ENCODE data around the gene SOD1.

SOD1 gene

DNA sequence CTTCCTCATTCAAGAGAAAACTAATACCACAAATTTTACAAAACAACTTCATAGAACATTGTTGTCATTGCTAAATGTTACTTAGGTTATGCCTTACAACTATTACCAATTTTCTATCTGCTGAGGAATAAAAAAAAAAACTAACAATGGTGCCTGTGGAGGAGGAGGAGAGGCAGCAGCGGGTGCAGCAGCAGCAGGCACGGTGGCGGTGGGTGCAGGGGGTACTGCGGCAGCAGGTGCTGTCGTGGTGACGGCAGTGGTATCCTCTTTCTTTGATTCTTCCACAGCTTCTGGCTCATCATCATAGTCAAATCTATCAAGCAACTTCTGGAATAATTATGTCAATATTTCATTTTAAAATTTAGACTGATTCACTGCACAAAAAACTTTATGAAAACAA is 36.9 kb downstream of the SOD1 start:
- no peak overlapping the region for H2BK120ac ChIP-seq (ENCODE audit: low read depth, low read length)
- peaks cover 26 to 100% of the 10 kb centered on the region in 2 donors for H3K36me3 ChIP-seq (replicated peaks in 1 of 2; ENCODE audit: control insufficient read depth in 2 of 2, insufficient read depth in 2 of 2, low read length in 2 of 2)
- H3K79me1 ChIP-seq (ENCODE audit: low read depth, low read length) = no peaks in the 10 kb centered on the region
- H2BK5ac ChIP-seq (ENCODE audit: low read length) = no peak overlapping the region
- no peak overlapping the region for H4K91ac ChIP-seq (ENCODE audit: low read depth, low read length, poor library complexity)
- no peak for DNase-seq (ENCODE audit: low spot score)
- no peaks in the 10 kb centered on the region for H3K4me1 ChIP-seq (ENCODE audit: control insufficient read depth in 2 of 2, insufficient read depth in 1 of 2, low read depth in 1 of 2, low read length in 2 of 2)
- H2BK12ac ChIP-seq (ENCODE audit: low read length) = no peak overlapping the region
- no peak overlapping the region for H3K4ac ChIP-seq (ENCODE audit: low read length)
- no peak overlapping the region for H3K4me3 ChIP-seq (ENCODE audit: low read length in 2 of 2)
- H3K18ac ChIP-seq (ENCODE audit: low read length) = no peak overlapping the region
- no peak overlapping the region for H2BK15ac ChIP-seq (ENCODE audit: low read length)
- no peaks in the 10 kb centered on the region for H3K27me3 ChIP-seq (ENCODE audit: control insufficient read depth in 3 of 3, insufficient read depth in 3 of 3, low read depth in 1 of 3, low read length in 3 of 3)
- no peak overlapping the region for H3K14ac ChIP-seq (ENCODE audit: low read length)
- H3K27ac ChIP-seq (replicated peaks; ENCODE audit: low read length) = no peak overlapping the region
- no peak overlapping the region for H3K23ac ChIP-seq (ENCODE audit: low read depth, low read length, poor library complexity)
- no peak overlapping the region for H3K9ac ChIP-seq (ENCODE audit: low read depth, low read length, poor library complexity)
- no peak overlapping the region for H4K8ac ChIP-seq (ENCODE audit: low read depth, low read length)
- H2AFZ ChIP-seq (ENCODE audit: low read length) = no peak overlapping the region
- H3K4me2 ChIP-seq (ENCODE audit: insufficient read depth, low read length, poor library complexity, severe bottlenecking) = no peak overlapping the region
- no peaks in the 10 kb centered on the region for H3K9me3 ChIP-seq (replicated peaks in 1 of 2; ENCODE audit: control insufficient read depth in 2 of 2, insufficient read depth in 1 of 2, low read depth in 1 of 2, low read length in 2 of 2)
- WGBS, 2 donors (ENCODE audit: extremely low coverage in 2 of 2, insufficient read length in 2 of 2, insufficient replicate concordance in 1 of 2) = no CpG with 5 or more reads among the region's 6 CpGs
- no peak overlapping the region for H2AK5ac ChIP-seq (ENCODE audit: low read depth, low read length)

DNA sequence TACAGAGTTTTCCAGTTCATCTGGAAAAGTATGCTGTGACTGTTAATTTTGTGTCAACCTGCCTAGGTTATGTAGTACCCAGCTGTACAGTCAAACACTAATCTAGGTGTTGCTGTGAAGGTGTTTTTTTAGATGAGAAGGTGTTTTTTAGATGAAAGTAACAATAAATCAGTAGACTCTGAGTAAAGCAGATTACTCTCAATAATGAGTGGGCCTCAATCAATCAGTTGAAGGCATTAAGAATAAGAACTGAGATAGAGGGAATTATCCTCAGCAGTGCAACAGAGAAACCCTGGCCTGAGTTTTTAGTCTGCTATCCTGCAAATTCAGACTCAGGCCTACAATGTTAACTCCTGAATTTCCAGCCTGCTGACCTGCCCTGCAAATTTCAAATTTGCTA is 39.0 kb downstream of the SOD1 start:
- Histone ChIP-seq H3K9ac (ENCODE audit: low read depth, low read length, poor library complexity) (no peak overlapping the region), H4K91ac (ENCODE audit: low read depth, low read length, poor library complexity) (no peak overlapping the region), H3K9me3 (replicated peaks in 1 of 2; ENCODE audit: control insufficient read depth in 2 of 2, insufficient read depth in 1 of 2, low read depth in 1 of 2, low read length in 2 of 2) (no peaks in the 10 kb centered on the region), H3K18ac (ENCODE audit: low read length) (no peak overlapping the region), H2AK5ac (ENCODE audit: low read depth, low read length) (no peak overlapping the region), H3K4me3 (ENCODE audit: low read length in 2 of 2) (no peak overlapping the region), H4K8ac (ENCODE audit: low read depth, low read length) (no peak overlapping the region), H2BK12ac (ENCODE audit: low read length) (no peak overlapping the region), H3K36me3 (replicated peaks in 1 of 2; ENCODE audit: control insufficient read depth in 2 of 2, insufficient read depth in 2 of 2, low read length in 2 of 2) (peaks cover 23 to 100% of the 10 kb centered on the region in 2 donors), H3K27me3 (ENCODE audit: control insufficient read depth in 3 of 3, insufficient read depth in 3 of 3, low read depth in 1 of 3, low read length in 3 of 3) (no peaks in the 10 kb centered on the region), H3K4me1 (ENCODE audit: control insufficient read depth in 2 of 2, insufficient read depth in 1 of 2, low read depth in 1 of 2, low read length in 2 of 2) (no peaks in the 10 kb centered on the region), H2BK5ac (ENCODE audit: low read length) (no peak overlapping the region), H3K27ac (replicated peaks; ENCODE audit: low read length) (no peak overlapping the region), H3K4me2 (ENCODE audit: insufficient read depth, low read length, poor library complexity, severe bottlenecking) (no peak overlapping the region), H2BK120ac (ENCODE audit: low read depth, low read length) (no peak overlapping the region), H2BK15ac (ENCODE audit: low read length) (no peak overlapping the region), H3K4ac (ENCODE audit: low read length) (no peak overlapping the region), H3K79me1 (ENCODE audit: low read depth, low read length) (no peaks in the 10 kb centered on the region), H3K14ac (ENCODE audit: low read length) (no peak overlapping the region), H3K23ac (ENCODE audit: low read depth, low read length, poor library complexity) (no peak overlapping the region), H2AFZ (ENCODE audit: low read length) (no peak overlapping the region)
- no peak for DNase-seq (ENCODE audit: low spot score)

DNA sequence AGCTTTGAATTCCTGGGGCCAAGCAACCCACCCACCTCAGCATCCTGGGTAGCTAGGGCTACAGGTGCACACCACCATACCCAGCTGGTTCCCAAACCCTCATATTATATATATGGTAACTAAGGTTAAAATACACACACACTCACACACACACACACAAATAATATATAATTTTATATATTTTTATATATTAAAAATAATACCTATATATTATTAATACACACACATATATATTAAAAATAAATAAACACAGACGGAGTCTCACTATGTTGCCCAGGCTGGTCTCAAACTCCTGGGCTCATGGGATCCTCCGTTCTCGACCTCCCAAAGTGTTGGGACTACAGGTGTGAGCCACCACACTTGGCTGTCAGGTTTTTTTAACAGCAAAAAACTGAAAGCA is 40.5 kb downstream of the SOD1 start:
- no peak overlapping the region for H2AK5ac ChIP-seq (ENCODE audit: low read depth, low read length)
- H3K27me3 ChIP-seq (ENCODE audit: control insufficient read depth in 3 of 3, insufficient read depth in 3 of 3, low read depth in 1 of 3, low read length in 3 of 3) = no peaks in the 10 kb centered on the region
- H3K9me3 ChIP-seq (replicated peaks in 1 of 2; ENCODE audit: control insufficient read depth in 2 of 2, insufficient read depth in 1 of 2, low read depth in 1 of 2, low read length in 2 of 2) = no peaks in the 10 kb centered on the region
- H3K27ac ChIP-seq (replicated peaks; ENCODE audit: low read length) = no peak overlapping the region
- no peaks in the 10 kb centered on the region for H3K79me1 ChIP-seq (ENCODE audit: low read depth, low read length)
- H3K4me2 ChIP-seq (ENCODE audit: insufficient read depth, low read length, poor library complexity, severe bottlenecking) = no peak overlapping the region
- H2BK12ac ChIP-seq (ENCODE audit: low read length) = no peak overlapping the region
- no peak overlapping the region for H3K4me3 ChIP-seq (ENCODE audit: low read length in 2 of 2)
- H4K91ac ChIP-seq (ENCODE audit: low read depth, low read length, poor library complexity) = no peak overlapping the region
- H3K36me3 ChIP-seq (replicated peaks in 1 of 2; ENCODE audit: control insufficient read depth in 2 of 2, insufficient read depth in 2 of 2, low read length in 2 of 2) = peaks cover 19 to 100% of the 10 kb centered on the region in 2 donors
- no peak overlapping the region for H3K9ac ChIP-seq (ENCODE audit: low read depth, low read length, poor library complexity)
- H3K23ac ChIP-seq (ENCODE audit: low read depth, low read length, poor library complexity) = no peak overlapping the region
- no peak overlapping the region for H2BK5ac ChIP-seq (ENCODE audit: low read length)
- no peak overlapping the region for H2BK120ac ChIP-seq (ENCODE audit: low read depth, low read length)
- WGBS, 2 donors (ENCODE audit: extremely low coverage in 2 of 2, insufficient read length in 2 of 2, insufficient replicate concordance in 1 of 2) = no CpG with 5 or more reads among the region's 3 CpGs
- H4K8ac ChIP-seq (ENCODE audit: low read depth, low read length) = no peak overlapping the region
- no peak overlapping the region for H3K18ac ChIP-seq (ENCODE audit: low read length)
- DNase-seq (ENCODE audit: low spot score) = no peak
- no peak overlapping the region for H3K4ac ChIP-seq (ENCODE audit: low read length)
- H2AFZ ChIP-seq (ENCODE audit: low read length) = no peak overlapping the region
- H2BK15ac ChIP-seq (ENCODE audit: low read length) = no peak overlapping the region
- H3K4me1 ChIP-seq (ENCODE audit: control insufficient read depth in 2 of 2, insufficient read depth in 1 of 2, low read depth in 1 of 2, low read length in 2 of 2) = no peaks in the 10 kb centered on the region
- no peak overlapping the region for H3K14ac ChIP-seq (ENCODE audit: low read length)

DNA sequence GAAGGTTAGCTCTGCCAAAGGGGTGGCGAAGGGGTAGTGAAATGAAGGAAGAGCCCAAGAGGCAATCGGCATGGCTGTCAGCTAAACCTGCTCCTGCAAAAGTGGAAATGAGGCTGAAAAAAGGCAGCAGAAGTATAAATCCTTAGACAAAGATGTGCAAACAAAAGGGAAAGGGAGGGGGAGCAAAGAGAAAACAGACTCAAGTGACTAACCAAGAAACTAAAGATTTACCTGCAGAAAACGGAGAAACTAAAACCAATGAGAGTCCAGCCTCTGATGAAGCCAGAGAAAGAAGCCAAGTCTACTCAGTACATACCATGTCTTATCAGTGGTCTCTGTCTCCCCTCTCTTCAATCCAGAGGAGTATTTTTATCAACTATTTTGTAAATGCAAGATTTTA is 47.1 kb downstream of the SOD1 start:
- H3K18ac ChIP-seq (ENCODE audit: low read length) = no peak overlapping the region
- no peak overlapping the region for H3K14ac ChIP-seq (ENCODE audit: low read length)
- H3K4me2 ChIP-seq (ENCODE audit: insufficient read depth, low read length, poor library complexity, severe bottlenecking) = no peak overlapping the region
- no CpG with 5 or more reads among the region's 3 CpGs for WGBS, 2 donors (ENCODE audit: extremely low coverage in 2 of 2, insufficient read length in 2 of 2, insufficient replicate concordance in 1 of 2)
- H2BK5ac ChIP-seq (ENCODE audit: low read length) = no peak overlapping the region
- H2BK120ac ChIP-seq (ENCODE audit: low read depth, low read length) = no peak overlapping the region
- H2BK15ac ChIP-seq (ENCODE audit: low read length) = no peak overlapping the region
- no peaks in the 10 kb centered on the region for H3K79me1 ChIP-seq (ENCODE audit: low read depth, low read length)
- H3K27ac ChIP-seq (replicated peaks; ENCODE audit: low read length) = no peak overlapping the region
- H3K4ac ChIP-seq (ENCODE audit: low read length) = no peak overlapping the region
- H3K4me1 ChIP-seq (ENCODE audit: control insufficient read depth in 2 of 2, insufficient read depth in 1 of 2, low read depth in 1 of 2, low read length in 2 of 2) = peaks cover 0 to 4% of the 10 kb centered on the region in 2 donors
- H3K4me3 ChIP-seq (ENCODE audit: low read length in 2 of 2) = no peak overlapping the region
- H3K23ac ChIP-seq (ENCODE audit: low read depth, low read length, poor library complexity) = no peak overlapping the region
- H3K9me3 ChIP-seq (replicated peaks in 1 of 2; ENCODE audit: control insufficient read depth in 2 of 2, insufficient read depth in 1 of 2, low read depth in 1 of 2, low read length in 2 of 2) = no peaks in the 10 kb centered on the region
- H2BK12ac ChIP-seq (ENCODE audit: low read length) = no peak overlapping the region
- no peak overlapping the region for H4K8ac ChIP-seq (ENCODE audit: low read depth, low read length)
- no peaks in the 10 kb centered on the region for H3K27me3 ChIP-seq (ENCODE audit: control insufficient read depth in 3 of 3, insufficient read depth in 3 of 3, low read depth in 1 of 3, low read length in 3 of 3)
- H4K91ac ChIP-seq (ENCODE audit: low read depth, low read length, poor library complexity) = no peak overlapping the region
- H2AK5ac ChIP-seq (ENCODE audit: low read depth, low read length) = no peak overlapping the region
- H3K9ac ChIP-seq (ENCODE audit: low read depth, low read length, poor library complexity) = no peak overlapping the region
- no peak for DNase-seq (ENCODE audit: low spot score)
- H3K36me3 ChIP-seq (replicated peaks in 1 of 2; ENCODE audit: control insufficient read depth in 2 of 2, insufficient read depth in 2 of 2, low read length in 2 of 2) = peaks cover 3 to 53% of the 10 kb centered on the region in 2 donors
- H2AFZ ChIP-seq (ENCODE audit: low read length) = no peak overlapping the region
